ENCODE results near the gene APLF. TPM values are rescaled to one million over a fixed set of nuclear protein-coding genes. Genes with fewer than 3 reads are reported as not detected.

Gene APLF
- total RNA-seq, 1 donor from 2014 or later: 2.5 TPM

- no peak overlapping the region for H3K27ac ChIP-seq (ENCODE audit: low read depth, low read length)
- H3K27me3 ChIP-seq (ENCODE audit: insufficient read depth, low read length): no peaks in the 10 kb centered on the region
- no peak overlapping the region for H3K9ac ChIP-seq (ENCODE audit: low read length)
- H3K4me1 ChIP-seq (ENCODE audit: insufficient read depth, low read length): no peaks in the 10 kb centered on the region
- no peaks in the 10 kb centered on the region for H3K36me3 Mint-ChIP-seq (ENCODE audit: low read depth, unreplicated experiment)
- no peak overlapping the region for H3K4me3 Mint-ChIP-seq (ENCODE audit: unreplicated experiment)
- no peak overlapping the region for H2AFZ ChIP-seq (ENCODE audit: low read depth, low read length)
- no peak overlapping the region for H3K4me2 ChIP-seq (ENCODE audit: low read length)
- H3K4me1 Mint-ChIP-seq (ENCODE audit: low read depth, unreplicated experiment): no peaks in the 10 kb centered on the region
- FAIRE-seq: no peak
- no peaks in the 10 kb centered on the region for H4K20me1 ChIP-seq (ENCODE audit: insufficient read depth, low read length)
- TF ChIP-seq CTCF (IDR thresholded peaks at IDR 0.05; ENCODE audit: insufficient read depth, low read depth, low read length) (no peak), EZH2 (IDR thresholded peaks at IDR 0.05; ENCODE audit: insufficient read depth, low read length) (no peak)
- H3K9me3 Mint-ChIP-seq (ENCODE audit: unreplicated experiment): no peaks in the 10 kb centered on the region
- H3K9me3 ChIP-seq (ENCODE audit: insufficient read depth, low read depth, low read length): no peaks in the 10 kb centered on the region
- H3K27me3 Mint-ChIP-seq (ENCODE audit: low read depth, unreplicated experiment): no peaks in the 10 kb centered on the region
- no peak for DNase-seq (ENCODE audit: low read depth)
- no peaks in the 10 kb centered on the region for H3K79me2 ChIP-seq (ENCODE audit: insufficient read depth, low read length)
- H3K27ac Mint-ChIP-seq (ENCODE audit: unreplicated experiment): no peak overlapping the region
- no peaks in the 10 kb centered on the region for H3K36me3 ChIP-seq (ENCODE audit: insufficient read depth, low read length)
- no peak overlapping the region for H3K4me3 ChIP-seq (ENCODE audit: insufficient read depth, low read depth, low read length)
Observed at GRCh38 chr2:68574202-68574791, 106.9 kb downstream of the APLF start.

- H3K4me1 Mint-ChIP-seq (ENCODE audit: low read depth, unreplicated experiment): no peaks in the 10 kb centered on the region
- Histone ChIP-seq H3K4me2 (ENCODE audit: low read length) (no peak overlapping the region), H3K27me3 (ENCODE audit: insufficient read depth, low read length) (no peaks in the 10 kb centered on the region), H4K20me1 (ENCODE audit: insufficient read depth, low read length) (no peaks in the 10 kb centered on the region), H3K9ac (ENCODE audit: low read length) (no peak overlapping the region), H3K27ac (ENCODE audit: low read depth, low read length) (no peak overlapping the region), H3K4me3 (ENCODE audit: insufficient read depth, low read depth, low read length) (no peak overlapping the region), H3K36me3 (ENCODE audit: insufficient read depth, low read length) (no peaks in the 10 kb centered on the region), H3K79me2 (ENCODE audit: insufficient read depth, low read length) (no peaks in the 10 kb centered on the region), H2AFZ (ENCODE audit: low read depth, low read length) (no peak overlapping the region), H3K4me1 (ENCODE audit: insufficient read depth, low read length) (no peaks in the 10 kb centered on the region), H3K9me3 (ENCODE audit: insufficient read depth, low read depth, low read length) (no peaks in the 10 kb centered on the region)
- no peak overlapping the region for H3K27ac Mint-ChIP-seq (ENCODE audit: unreplicated experiment)
- no peak for FAIRE-seq
- H3K4me3 Mint-ChIP-seq (ENCODE audit: unreplicated experiment): no peak overlapping the region
- no peak for DNase-seq (ENCODE audit: low read depth)
- TF ChIP-seq CTCF (IDR thresholded peaks at IDR 0.05; ENCODE audit: insufficient read depth, low read depth, low read length): no peak
- no peak for TF ChIP-seq EZH2 (IDR thresholded peaks at IDR 0.05; ENCODE audit: insufficient read depth, low read length)
- H3K27me3 Mint-ChIP-seq (ENCODE audit: low read depth, unreplicated experiment): no peaks in the 10 kb centered on the region
- H3K36me3 Mint-ChIP-seq (ENCODE audit: low read depth, unreplicated experiment): no peaks in the 10 kb centered on the region
- H3K9me3 Mint-ChIP-seq (ENCODE audit: unreplicated experiment): no peaks in the 10 kb centered on the region
Observed at GRCh38 chr2:68577183-68577582, 109.8 kb downstream of the APLF start.

GRCh38 chr2:68579689-68580088 lies 112.3 kb downstream of the APLF start:
- Mint-ChIP-seq H3K4me3 (ENCODE audit: unreplicated experiment) (no peak overlapping the region), H3K4me1 (ENCODE audit: low read depth, unreplicated experiment) (no peaks in the 10 kb centered on the region), H3K27ac (ENCODE audit: unreplicated experiment) (no peak overlapping the region), H3K27me3 (ENCODE audit: low read depth, unreplicated experiment) (no peaks in the 10 kb centered on the region), H3K9me3 (ENCODE audit: unreplicated experiment) (no peaks in the 10 kb centered on the region), H3K36me3 (ENCODE audit: low read depth, unreplicated experiment) (no peaks in the 10 kb centered on the region)
- Histone ChIP-seq H3K27me3 (ENCODE audit: insufficient read depth, low read length) (no peaks in the 10 kb centered on the region), H3K9ac (ENCODE audit: low read length) (no peak overlapping the region), H3K36me3 (ENCODE audit: insufficient read depth, low read length) (no peaks in the 10 kb centered on the region), H3K4me3 (ENCODE audit: insufficient read depth, low read depth, low read length) (no peak overlapping the region), H3K79me2 (ENCODE audit: insufficient read depth, low read length) (no peaks in the 10 kb centered on the region), H3K4me2 (ENCODE audit: low read length) (no peak overlapping the region), H3K4me1 (ENCODE audit: insufficient read depth, low read length) (no peaks in the 10 kb centered on the region), H4K20me1 (ENCODE audit: insufficient read depth, low read length) (no peaks in the 10 kb centered on the region), H2AFZ (ENCODE audit: low read depth, low read length) (no peak overlapping the region), H3K27ac (ENCODE audit: low read depth, low read length) (no peak overlapping the region), H3K9me3 (ENCODE audit: insufficient read depth, low read depth, low read length) (no peaks in the 10 kb centered on the region)
- FAIRE-seq: no peak
- no peak for TF ChIP-seq CTCF (IDR thresholded peaks at IDR 0.05; ENCODE audit: insufficient read depth, low read depth, low read length)
- no peak for TF ChIP-seq EZH2 (IDR thresholded peaks at IDR 0.05; ENCODE audit: insufficient read depth, low read length)
- no peak for DNase-seq (ENCODE audit: low read depth)
